DND-41 (cell line): Measurements from ENCODE around the gene SPACDR.
"Not testable (repeated sequence)": the region's sequence is repeated elsewhere in the genome, so short reads cannot be mapped to it uniquely, and the experiment has no call there.

ENCODE experiments used
- ATAC-seq: fragments of 200-7000 bp; cut with Tn5 transposase; 3 replicates; pipeline ENCODE4 v1.9.1; 2021; ENCODE audit warnings: low read depth; ENCODE audit not compliant: insufficient read depth
- DNase-seq: peaks from one replicate; pipeline ENCODE4 v3.0.0-alpha.2; 2020
- H2AFZ ChIP-seq: 2 replicates; pipeline ENCODE4 v1.6.0; 2012; ENCODE audit warnings: low read depth, low read length
- H3K27ac ChIP-seq: 2 replicates; pipeline ENCODE4 v1.5.1; 2012; ENCODE audit warnings: low read length, inconsistent platforms
- H3K27me3 ChIP-seq: fragments of 200-600 bp; sonication (generic); 2 replicates; pipeline ENCODE4 v1.6.0; 2012; ENCODE audit warnings: low read length, mild to moderate bottlenecking, inconsistent platforms; ENCODE audit not compliant: insufficient read depth, poor library complexity
- H3K36me3 ChIP-seq: 2 replicates; pipeline ENCODE4 v1.5.1; 2012; ENCODE audit warnings: low read length, inconsistent platforms; ENCODE audit not compliant: insufficient read depth
- H3K4me1 ChIP-seq: 2 replicates; pipeline ENCODE4 v1.5.1; 2012; ENCODE audit warnings: mild to moderate bottlenecking, low read length; ENCODE audit not compliant: insufficient read depth
- H3K4me2 ChIP-seq: 2 replicates; pipeline ENCODE4 v1.6.0; 2012; ENCODE audit warnings: mild to moderate bottlenecking, moderate library complexity, low read length, inconsistent platforms; ENCODE audit not compliant: insufficient read depth
- H3K4me3 ChIP-seq, 2 experiments: fragments of 200-600 bp in 1 of 2; shearing (Covaris generic) in 1 of 2; 2 replicates each; pipeline ENCODE4 v1.5.1; 2012 to 2016; ENCODE audit warnings: inconsistent platforms in 2 of 2, low read length in 2 of 2, mild to moderate bottlenecking in 2 of 2, low read depth in 1 of 2, moderate library complexity in 1 of 2
- H3K79me2 ChIP-seq: 2 replicates; pipeline ENCODE4 v1.6.0; 2012; ENCODE audit warnings: low read length, inconsistent platforms; ENCODE audit not compliant: insufficient read depth
- H3K9ac ChIP-seq: 2 replicates; pipeline ENCODE4 v1.6.0; 2012; ENCODE audit warnings: low read depth, mild to moderate bottlenecking, inconsistent platforms, low read length, moderate library complexity
- H3K9me3 ChIP-seq: 2 replicates; pipeline ENCODE4 v1.5.1; 2012; ENCODE audit warnings: low read length, moderate library complexity, mild to moderate bottlenecking, inconsistent platforms; ENCODE audit not compliant: insufficient read depth, severe bottlenecking
- H4K20me1 ChIP-seq: 2 replicates; pipeline ENCODE4 v1.6.0; 2012; ENCODE audit warnings: low read length; ENCODE audit not compliant: insufficient read depth
- CTCF ChIP-seq: IDR thresholded peaks from 2 replicates; pipeline ENCODE4 v1.5.1; 2012; ENCODE audit warnings: borderline replicate concordance, low read length, moderate library complexity, mild to moderate bottlenecking; ENCODE audit not compliant: poor library complexity, severe bottlenecking; ENCODE audit errors: extremely low read depth
- EZH2 ChIP-seq: IDR thresholded peaks from 3 replicates; pipeline ENCODE4 v1.6.1; 2012; ENCODE audit warnings: borderline replicate concordance, low read depth, mild to moderate bottlenecking, moderate library complexity, low read length, inconsistent platforms; ENCODE audit not compliant: severe bottlenecking

The SPACDR gene

DNA sequence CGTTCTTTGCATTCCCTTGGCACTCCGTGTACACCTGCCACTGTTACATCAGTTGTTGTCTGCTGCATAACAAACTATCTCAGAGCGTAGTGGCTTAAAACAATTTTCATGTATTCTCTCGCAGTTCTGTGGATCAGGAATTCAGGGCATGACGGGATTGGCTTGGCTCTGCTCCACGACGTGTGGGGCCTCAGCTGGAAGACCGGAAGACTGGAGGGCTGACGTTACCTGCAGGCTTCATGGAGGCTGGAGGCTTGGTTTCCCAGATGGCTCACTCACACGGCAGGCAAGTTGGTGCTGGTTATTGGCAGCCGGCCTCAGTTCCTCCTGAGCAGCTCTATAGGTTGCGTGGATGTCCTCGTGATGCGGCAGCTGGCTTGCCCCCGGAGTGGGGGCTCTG is 45.2 kb upstream of the SPACDR start:
- no peaks in the 10 kb centered on the region for H3K9me3 ChIP-seq
- no peak overlapping the region for H2AFZ ChIP-seq
- DNase-seq (no peak), ATAC-seq (no peak)
- H3K36me3 ChIP-seq: no peaks in the 10 kb centered on the region
- H3K27me3 ChIP-seq: no peaks in the 10 kb centered on the region
- no peak overlapping the region for H3K4me3 ChIP-seq
- no peaks in the 10 kb centered on the region for H4K20me1 ChIP-seq
- no peak overlapping the region for H3K27ac ChIP-seq
- H3K9ac ChIP-seq: no peak overlapping the region
- no peaks in the 10 kb centered on the region for H3K4me1 ChIP-seq
- H3K4me2 ChIP-seq: no peak overlapping the region
- no peaks in the 10 kb centered on the region for H3K79me2 ChIP-seq
- TF ChIP-seq CTCF (no peak), EZH2 (no peak)

DNA sequence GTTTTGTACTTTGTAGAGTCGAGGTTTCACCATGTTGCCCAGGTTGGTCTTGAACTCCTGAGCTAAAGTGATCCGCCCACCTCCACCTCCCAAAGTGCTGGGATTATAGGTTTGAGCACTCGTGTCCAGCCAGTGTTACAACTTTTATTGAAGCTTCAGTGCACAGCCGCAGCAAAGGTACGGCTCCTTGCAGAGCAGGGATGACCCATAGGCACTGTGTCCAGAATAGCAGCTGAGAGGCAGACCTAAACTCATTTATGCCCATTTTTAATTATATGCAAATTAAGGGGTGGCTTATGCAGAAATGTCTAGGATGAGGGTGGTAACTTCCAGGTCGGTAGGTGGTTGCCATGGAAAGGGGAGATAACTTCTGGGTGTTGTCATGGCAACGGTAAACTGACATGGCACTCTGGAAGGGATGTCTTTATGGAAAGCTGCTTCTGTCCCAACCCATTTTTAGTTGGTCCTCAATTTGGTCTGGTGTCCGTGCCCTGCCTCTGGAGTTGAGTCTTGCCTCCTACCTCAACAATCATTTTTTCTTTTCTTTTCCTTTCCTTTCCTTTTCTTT is 42.4 kb upstream of the SPACDR start:
- TF ChIP-seq EZH2 (no peak), CTCF (no peak)
- Histone ChIP-seq H3K9ac (no peak overlapping the region), H3K4me2 (no peak overlapping the region), H3K4me1 (no peaks in the 10 kb centered on the region), H4K20me1 (no peaks in the 10 kb centered on the region), H3K4me3 (no peak overlapping the region), H3K27me3 (no peaks in the 10 kb centered on the region), H3K36me3 (no peaks in the 10 kb centered on the region), H3K27ac (no peak overlapping the region), H3K9me3 (no peaks in the 10 kb centered on the region), H2AFZ (no peak overlapping the region), H3K79me2 (no peaks in the 10 kb centered on the region)
- no peak for DNase-seq
- ATAC-seq: no peak

DNA sequence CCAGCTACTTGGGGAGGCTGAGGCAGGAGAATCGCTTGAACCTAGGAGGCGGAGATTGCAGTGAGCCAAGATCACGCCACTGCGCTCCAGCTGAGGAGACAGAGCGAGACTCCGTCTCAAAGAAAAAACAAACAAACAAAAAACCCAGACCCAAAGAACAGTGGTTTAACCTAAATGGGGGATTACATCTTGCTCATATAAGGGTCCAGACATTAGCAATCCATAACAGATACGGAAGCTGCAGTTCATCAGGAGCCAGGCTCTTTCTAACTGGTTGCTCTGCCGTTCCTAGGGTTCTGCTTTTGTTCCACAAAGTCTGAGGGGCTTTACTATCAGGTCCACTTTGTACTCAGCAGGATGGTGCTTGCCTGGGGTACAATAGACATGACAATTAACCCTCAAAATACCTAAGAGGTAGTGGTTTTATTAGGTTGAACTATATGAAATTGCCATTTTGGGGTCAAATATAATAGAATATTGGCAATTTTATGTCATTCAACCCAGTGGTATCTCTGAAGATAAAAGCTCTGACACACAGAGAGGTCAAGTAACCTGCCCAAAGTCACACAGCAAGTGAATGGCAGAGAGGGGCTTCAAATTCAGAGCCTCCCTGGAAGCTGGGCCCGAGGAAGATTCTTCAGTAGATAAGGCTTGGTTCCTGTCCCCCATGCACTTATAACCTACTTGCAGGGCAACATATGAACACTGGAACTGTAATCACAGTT is 41.0 kb upstream of the SPACDR start:
- Histone ChIP-seq H2AFZ (no peak overlapping the region), H3K4me1 (no peaks in the 10 kb centered on the region), H4K20me1 (no peaks in the 10 kb centered on the region), H3K4me2 (no peak overlapping the region), H3K27me3 (no peaks in the 10 kb centered on the region), H3K9ac (no peak overlapping the region), H3K27ac (no peak overlapping the region), H3K9me3 (no peaks in the 10 kb centered on the region), H3K79me2 (no peaks in the 10 kb centered on the region), H3K36me3 (no peaks in the 10 kb centered on the region), H3K4me3 (no peak overlapping the region)
- no peak for TF ChIP-seq EZH2
- TF ChIP-seq CTCF: no peak
- no peak for DNase-seq
- no peak for ATAC-seq

DNA sequence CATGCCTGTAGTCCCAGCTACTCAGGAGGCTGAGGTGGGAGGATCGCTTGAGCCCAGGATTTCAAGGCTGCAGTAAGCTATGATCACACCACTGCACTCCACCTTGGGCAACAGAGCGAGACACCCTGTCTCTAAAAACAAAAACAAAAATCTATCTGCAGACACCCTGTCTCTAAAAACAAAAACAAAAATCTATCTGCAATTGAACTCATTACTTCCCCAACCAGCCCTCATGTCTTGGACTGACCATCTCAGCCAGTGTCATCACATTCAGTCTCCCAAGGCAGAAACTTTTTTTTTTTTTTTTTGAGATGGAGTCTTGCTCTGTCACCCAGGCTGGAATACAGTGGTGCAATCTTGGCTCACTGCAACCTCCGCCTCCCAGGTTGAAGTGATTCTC is 40.0 kb upstream of the SPACDR start:
- H3K4me1 ChIP-seq, H3K4me3 ChIP-seq, H3K9me3 ChIP-seq, H3K27ac ChIP-seq, H3K9ac ChIP-seq, ATAC-seq, H4K20me1 ChIP-seq, H3K4me2 ChIP-seq, H3K36me3 ChIP-seq, DNase-seq, H3K27me3 ChIP-seq, H2AFZ ChIP-seq, H3K79me2 ChIP-seq: not testable (repeated sequence)

DNA sequence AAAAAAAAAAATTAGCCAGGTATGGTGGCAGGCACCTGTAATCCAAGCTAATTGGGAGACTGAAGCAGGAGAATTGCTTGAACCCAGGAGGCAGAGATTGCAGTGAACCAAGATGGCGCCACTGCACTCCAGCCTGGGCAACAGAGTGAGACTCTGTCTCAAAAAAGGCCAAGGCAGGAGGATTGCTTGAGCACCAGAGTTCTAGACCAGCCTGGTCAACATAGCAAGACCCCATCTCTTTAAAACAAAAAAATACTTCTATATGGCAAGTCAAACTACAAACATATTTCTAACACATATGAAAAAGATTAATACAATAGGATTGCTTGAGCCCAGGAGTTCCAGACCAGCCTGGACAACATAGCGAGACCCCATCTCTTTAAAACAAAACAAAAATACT is 36.7 kb upstream of the SPACDR start:
- not testable (repeated sequence) for H3K4me2 ChIP-seq

More for the DNA sequence above, 36.7 kb upstream of the SPACDR start:
- not testable (repeated sequence) for H3K9me3 ChIP-seq, H3K27me3 ChIP-seq, H3K79me2 ChIP-seq, H2AFZ ChIP-seq, H3K27ac ChIP-seq, H3K4me3 ChIP-seq, H4K20me1 ChIP-seq, DNase-seq, H3K36me3 ChIP-seq, H3K9ac ChIP-seq, ATAC-seq, H3K4me1 ChIP-seq
